SK-N-DZ (cell line): Measurements from ENCODE around the gene LZTS2. TPM values are rescaled to one million over a fixed set of nuclear protein-coding genes. Genes with fewer than 3 reads are reported as not detected.
"Not testable (repeated sequence)": the region's sequence is repeated elsewhere in the genome, so short reads cannot be mapped to it uniquely, and the experiment has no call there.

Experiments
- DNase-seq: peaks from one replicate; pipeline ENCODE4 v3.0.0-alpha.2; 2015; ENCODE audit warnings: low spot score
- polyA plus RNA-seq, 2 experiments: library from polyadenylated mRNA; depleted of rRNA; stranded (reverse); fragments of >200 nt; gene quantifications; 2 replicates each; pipeline ENCODE4 v1.2.3, GENCODE V29; 2014

LZTS2 gene
- 84.2 and 97.5 TPM in 2 replicates for polyA plus RNA-seq (2014; cell fraction: cytosol; rRNA removed)
- 135 and 146 TPM in 2 replicates for polyA plus RNA-seq (2014; cell fraction: nucleus; rRNA removed)

DNA sequence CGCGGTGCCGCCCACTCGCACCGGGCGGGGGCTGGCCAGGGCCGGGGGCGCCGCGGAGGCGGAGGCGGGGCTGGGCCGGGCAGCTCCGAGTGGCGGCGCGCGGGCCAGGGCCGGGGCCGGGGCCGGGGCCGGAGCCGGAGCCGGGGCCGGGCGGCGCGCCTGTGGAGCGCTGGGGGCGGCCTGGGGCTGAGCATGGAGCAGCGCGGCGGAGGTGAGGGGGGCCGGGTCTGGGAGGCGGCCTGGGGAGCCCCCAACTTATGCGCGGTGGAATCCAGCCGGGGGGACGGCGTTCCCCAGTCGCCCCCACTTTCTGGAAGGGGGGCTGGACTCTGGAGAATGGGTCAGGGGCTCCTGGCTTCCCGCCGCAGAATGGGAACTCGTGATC lies at the start of gene LZTS2:
Gene LZTS2, plus strand, starts transcription at position 67 of the 385 bp plus-strand sequence. CDS start 2,731 bp downstream, outside the sequence.
- DNase-seq: no peak

DNA sequence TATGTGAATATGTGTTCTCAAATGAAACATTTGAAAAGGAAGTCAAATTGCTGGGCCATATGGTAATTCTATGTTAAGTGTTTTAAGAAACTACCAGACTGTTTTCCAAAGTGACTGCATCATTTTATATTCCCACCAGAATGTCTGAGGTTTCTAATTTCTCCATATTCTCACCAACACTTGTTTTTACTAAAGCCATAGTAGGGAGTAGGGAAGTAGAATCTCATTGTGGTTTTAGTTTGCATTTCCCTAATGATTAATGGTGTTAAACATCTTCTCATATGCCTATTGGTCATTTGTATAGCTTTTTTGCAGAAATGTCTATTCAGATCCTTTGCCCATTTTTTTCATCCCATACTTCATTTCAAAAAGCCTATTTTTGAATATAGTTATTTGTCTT lies 39.4 kb upstream of the LZTS2 start:
- DNase-seq: no peak

- DNase-seq: no peak
Observed at GRCh38 chr10:100962351-100963080, 37.1 kb upstream of the LZTS2 start.

- DNase-seq: no peak
Observed at GRCh38 chr10:100963826-100964225, 35.8 kb upstream of the LZTS2 start.

DNA sequence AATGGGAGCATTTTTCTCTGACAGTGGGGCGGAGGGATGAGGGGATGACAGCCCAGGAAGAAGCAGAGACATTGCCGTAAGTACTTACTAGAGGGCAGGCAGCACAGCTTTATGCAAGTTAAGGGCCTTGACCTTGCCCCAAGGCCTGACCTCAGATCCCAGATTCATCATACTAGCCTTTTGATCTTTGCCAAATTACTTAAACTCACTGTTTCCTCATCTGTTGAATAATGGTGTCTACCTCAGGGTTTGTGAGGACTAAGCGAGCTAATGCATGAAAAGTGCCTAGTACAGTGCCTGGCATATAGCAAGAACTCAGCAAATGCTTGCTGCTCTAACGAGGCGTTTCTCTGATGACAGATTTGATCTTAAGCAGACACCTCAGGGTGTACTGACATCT lies 33.8 kb upstream of the LZTS2 start:
- DNase-seq: no peak

GRCh38 chr10:100966887-100967286 lies 32.7 kb upstream of the LZTS2 start:
- no peak for DNase-seq

DNA sequence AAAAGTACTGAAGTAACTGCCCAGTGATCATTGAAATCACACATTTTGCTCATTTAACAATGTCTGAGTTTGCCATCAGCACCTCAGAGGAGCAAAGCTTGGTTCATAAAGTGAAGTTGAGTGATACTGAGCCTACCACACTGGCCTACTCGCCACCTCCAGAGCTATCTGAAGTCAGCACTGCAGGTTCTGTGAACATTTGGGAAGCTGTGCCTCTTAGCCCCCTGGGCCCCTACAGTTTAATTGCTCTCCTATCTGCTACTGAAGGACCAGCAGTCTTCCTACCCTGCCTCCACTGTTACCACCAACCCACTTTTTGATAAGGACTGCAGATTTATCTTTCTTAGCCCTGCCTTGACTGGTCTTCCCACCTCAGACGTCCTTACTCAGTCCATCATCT lies 32.3 kb upstream of the LZTS2 start:
- DNase-seq: no peak

- no peak for DNase-seq
Observed at GRCh38 chr10:100968062-100968736, 31.4 kb upstream of the LZTS2 start.

DNA sequence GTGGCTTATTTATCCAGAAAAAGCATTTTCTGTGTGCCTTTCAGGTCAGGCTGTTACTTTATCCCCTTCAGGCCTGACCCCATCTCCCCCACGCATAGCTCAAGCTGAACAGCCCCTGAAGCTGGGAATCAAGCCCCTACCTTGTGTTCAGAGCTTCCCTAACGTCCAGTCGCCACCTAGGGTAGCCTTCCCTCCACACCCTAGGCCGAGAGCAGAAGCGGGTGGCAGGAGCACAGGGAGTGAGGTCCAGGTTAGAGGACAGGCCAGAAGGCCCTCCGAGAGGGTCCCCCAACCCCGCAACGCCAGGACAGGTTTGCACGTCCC lies 30.8 kb upstream of the LZTS2 start:
- no peak for DNase-seq

DNA sequence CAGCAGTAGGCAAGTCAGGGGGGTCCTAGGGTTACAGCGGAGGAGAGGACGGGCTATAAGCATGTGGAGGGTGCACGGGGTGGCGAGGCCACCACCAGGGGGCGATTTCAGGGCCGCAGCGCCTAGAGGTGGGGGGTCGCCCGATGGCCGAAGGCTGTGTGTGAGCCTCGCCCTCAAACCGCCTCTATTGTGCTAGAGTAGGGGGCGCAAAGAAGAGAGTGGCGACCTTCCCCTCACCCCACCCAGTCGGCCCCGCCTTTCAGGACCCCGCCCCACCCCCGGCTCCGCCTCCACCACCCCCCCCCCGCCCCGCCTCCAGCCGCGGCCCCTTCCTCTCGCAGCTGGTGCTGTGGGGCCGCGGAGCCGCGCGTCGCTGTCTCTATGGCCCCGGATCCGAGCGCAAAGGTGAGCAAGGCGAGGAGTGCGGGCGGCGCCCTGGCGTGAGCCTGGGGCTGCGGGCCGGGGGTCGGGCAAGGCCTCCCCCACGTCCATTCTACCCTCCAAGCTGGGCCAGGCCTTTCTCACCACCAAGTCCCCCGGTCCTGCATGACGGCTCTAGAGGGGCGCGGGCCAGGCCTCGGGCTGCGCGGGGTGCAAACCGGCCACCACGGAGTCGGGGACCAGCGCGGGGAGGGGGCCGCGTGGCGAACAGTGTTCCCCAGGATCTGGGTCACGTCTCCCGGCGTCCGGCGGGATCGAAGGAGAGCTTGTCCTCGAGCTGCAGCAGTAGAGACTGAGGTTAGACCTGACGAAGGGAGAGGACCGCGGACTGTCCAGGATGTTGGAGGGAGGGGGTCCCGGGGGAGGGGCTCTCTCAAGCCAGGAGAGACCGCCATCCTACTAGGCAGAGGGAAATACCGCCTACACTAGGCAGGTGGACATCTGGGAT lies 30.2 kb upstream of the LZTS2 start, which contains the start of gene SEMA4G:
Gene SEMA4G, plus strand, starts transcription at position 318 of the 889 bp plus-strand sequence. CDS start 3,409 bp downstream, outside the sequence.
- peak; percentile 76 for DNase-seq

- no peak for DNase-seq
Observed at GRCh38 chr10:100970076-100970913, 29.3 kb upstream of the LZTS2 start.

DNA sequence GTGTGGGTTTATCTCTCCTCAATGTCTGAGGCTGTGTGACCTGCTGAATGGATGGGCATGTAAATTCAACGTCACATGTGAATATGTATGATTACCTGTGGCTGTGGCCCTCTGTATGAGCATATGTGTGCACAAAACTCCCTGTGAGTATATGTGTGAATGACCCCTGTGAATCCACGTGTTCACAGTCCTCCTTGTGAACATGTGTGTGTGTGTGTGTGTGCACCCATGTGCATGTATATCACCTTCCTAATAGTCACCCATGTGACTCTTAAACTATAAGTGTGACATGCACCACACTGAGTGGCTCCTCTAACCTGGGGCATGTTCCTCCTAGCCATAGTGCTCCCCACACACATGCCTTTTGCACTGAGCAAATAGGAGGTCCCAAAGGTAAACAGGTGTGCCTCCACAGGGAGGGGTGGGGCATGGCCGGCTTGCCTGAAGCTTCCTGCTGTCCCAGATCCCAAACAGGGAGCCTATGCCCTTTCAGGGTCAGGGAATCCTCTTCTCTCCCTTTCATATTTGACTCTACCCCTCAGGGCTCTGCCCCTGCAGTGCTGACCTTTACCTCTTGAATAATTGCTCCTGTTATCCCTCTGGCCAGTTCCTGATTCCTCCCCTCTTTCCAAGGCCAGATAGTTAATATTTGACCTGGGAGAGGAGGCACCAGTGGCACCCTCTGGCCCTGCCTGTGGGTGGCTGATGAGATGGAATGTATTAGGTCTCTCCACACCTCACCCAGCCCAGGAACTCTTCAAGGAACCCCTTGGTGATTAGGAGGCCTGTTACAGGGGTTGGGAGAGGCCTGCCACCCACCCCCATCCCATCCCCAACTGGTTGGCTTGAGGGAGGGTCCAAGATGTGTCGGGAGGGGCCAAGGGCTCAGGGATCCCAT lies 28.4 kb upstream of the LZTS2 start:
- DNase-seq: no peak

GRCh38 chr10:100972115-100972903 lies 27.3 kb upstream of the LZTS2 start:
- DNase-seq: no peak

DNA sequence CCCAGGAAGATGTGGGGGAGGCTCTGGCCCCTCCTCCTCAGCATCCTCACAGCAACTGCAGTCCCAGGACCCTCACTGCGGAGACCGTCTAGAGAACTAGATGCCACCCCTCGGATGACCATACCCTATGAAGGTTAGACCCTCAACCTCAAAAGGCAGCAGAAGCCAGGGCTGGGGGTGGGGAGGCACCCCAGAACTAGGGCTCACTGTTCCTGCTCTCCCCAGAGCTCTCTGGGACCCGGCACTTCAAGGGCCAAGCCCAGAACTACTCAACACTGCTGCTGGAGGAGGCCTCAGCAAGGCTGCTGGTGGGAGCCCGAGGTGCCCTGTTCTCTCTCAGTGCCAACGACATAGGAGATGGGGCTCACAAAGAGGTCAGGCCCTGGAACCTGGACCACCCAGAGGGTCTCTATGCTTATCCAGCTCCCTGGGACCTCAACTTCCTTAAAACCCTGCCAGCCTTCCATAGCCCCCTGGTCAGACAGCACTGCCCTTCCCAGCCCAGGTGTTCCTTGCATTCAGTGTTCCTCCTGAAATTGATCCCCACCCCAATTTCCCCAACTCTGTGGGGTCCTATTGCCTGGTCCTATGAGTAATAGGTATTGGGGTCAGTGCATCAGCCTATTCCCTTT lies 26.6 kb upstream of the LZTS2 start:
- DNase-seq: no peak

DNA sequence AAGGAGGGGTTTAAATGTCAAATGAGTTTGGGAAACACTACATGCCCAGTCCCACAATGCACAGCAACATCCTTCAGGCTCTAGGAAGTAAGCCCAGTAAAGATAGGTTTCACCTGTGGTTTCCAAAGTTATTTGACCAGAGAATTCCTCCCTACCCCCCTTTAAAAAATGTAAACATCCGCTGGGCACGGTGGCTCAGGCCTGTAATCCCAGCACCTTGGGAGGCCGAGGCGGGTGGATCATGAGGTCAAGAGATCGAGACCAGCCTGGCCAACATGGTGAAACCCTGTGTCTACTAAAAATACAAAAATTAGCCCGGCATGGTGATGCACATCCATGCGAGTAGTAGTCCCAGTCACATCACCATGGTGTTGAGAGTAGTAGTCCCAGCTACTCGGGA lies 24.2 kb upstream of the LZTS2 start:
- not testable (repeated sequence) for DNase-seq

DNA sequence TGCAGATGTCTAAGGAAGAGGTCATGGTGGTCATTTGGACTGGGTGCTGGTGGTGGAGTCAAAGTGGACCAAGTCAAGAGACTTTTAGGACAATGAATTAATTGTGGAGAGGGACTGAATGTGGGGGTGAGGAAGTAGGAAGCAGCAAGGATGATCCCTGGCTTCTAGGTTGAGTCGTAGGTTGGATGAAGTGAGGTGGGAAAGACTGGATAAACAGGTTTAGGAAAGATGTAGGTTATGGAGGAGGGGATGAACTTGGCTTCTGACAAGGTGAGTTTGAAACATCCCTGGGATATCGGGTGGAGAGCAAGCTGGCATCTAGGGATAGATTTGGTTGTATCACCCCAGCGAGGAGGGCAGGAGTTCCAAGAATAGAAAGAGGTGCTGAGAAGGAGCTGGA lies 22.7 kb upstream of the LZTS2 start:
- no peak for DNase-seq

DNA sequence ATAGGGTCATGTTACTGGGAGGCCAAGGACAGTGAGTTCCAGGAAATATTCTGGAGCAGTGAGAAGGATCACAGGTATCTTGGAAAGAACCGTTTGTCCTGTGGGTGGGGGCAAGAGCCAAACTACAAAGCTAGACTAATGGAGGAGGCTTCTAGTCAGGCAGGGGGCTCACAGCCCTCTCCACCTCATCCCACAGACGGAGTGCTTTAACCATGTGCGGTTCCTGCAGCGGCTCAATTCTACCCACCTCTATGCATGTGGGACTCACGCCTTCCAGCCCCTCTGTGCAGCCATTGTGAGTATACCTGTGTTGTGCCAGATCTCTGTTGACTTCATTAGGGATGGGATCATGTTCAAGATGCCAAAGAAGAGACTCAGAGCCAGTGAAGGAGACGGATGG lies 22.2 kb upstream of the LZTS2 start:
- DNase-seq: no peak

DNA sequence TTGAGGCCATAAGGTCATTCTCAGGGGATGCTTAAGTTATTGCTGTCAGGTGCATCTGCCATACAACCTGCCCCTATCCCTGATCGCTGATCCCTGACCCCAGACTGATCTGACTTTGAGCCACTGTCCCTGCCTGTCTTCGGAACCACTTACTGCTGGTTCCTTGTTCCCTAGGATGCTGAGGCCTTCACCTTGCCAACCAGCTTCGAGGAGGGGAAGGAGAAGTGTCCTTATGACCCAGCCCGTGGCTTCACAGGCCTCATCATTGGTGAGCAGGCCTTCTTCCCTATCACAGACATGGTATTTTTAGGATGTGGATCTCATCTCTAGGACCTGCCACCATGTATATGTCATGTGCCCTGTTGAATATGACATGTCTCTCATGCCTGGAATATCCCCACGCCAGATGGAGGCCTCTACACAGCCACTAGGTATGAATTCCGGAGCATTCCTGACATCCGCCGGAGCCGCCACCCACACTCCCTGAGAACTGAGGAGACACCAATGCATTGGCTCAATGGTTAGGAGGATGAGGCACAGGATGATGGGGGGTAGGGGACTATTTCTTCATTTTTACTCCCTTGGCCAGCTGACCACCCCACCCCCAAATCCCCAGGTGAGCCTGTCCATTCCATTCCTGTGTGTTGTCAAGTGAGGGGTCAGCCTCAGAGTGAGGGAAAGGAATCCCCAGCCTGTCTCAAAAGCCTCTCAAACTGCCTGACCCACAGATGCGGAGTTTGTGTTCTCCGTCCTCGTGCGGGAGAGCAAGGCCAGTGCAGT lies 21.3 kb upstream of the LZTS2 start:
- DNase-seq: no peak
